Heart left ventricle (tissue), 13 donors: ENCODE data around the gene C1orf35.

Experiments used
- POLR2A ChIP-seq, 2 donors: fragments of 450-650 bp; IDR thresholded peaks; one replicate each; pipeline ENCODE4 v1.6.1; 2017; ENCODE audit warnings: antibody characterized with exemption in 2 of 2, mild to moderate bottlenecking in 2 of 2, moderate library complexity in 2 of 2
- TF ChIP-seq, protein P1 (sequence below), 12 donors: fragments of 200-600 bp; sonication (generic) in 4 of 12; IDR thresholded peaks; one replicate each; pipeline versions ENCODE4 v1.5.0 to v1.8.0; 2018 to 2022; ENCODE audit warnings: antibody characterized with exemption in 12 of 12, mild to moderate bottlenecking in 5 of 12
- donor health status: ischemic (EF 13 %, LVEDD 7.1; RV severe dilation, severe dysfunction).
- donor health status: DM: no; HTN: yes; CAD: no.
- donor health status: DM: no; HTN: no; CAD: no.
- donor health status: ischemic (EF 25% LVEDD 6.9; RV normal size, moderate dysfunction).
- donor health status: ischemic (EF 25% LVEDD 5.7; RV mildly dilated, moderate dysfunction).
- donor health status: ischemic (EF 35%, LVEDD 5.7; RV mildly dilated, moderate dysfunction).
- donor health status: nonischemic (EF 11% LVEDD 7.7; RV severe dilation, severe dysfunction).
- donor health status: DM: yes; HTN: yes; CAD: no.
- donor health status: PGD.
- donor health status: ischemic (EF 29% LVEDD 5.4; RV normal size, mild dysfunction).
- donor health status: nonischemic (EF 23%, LVEDD 6.1; RV moderate dilation, normal function).

GRCh38 chr1:228076796-228077430 lies 26.2 kb downstream of the C1orf35 start:
- TF ChIP-seq, protein P1, sequence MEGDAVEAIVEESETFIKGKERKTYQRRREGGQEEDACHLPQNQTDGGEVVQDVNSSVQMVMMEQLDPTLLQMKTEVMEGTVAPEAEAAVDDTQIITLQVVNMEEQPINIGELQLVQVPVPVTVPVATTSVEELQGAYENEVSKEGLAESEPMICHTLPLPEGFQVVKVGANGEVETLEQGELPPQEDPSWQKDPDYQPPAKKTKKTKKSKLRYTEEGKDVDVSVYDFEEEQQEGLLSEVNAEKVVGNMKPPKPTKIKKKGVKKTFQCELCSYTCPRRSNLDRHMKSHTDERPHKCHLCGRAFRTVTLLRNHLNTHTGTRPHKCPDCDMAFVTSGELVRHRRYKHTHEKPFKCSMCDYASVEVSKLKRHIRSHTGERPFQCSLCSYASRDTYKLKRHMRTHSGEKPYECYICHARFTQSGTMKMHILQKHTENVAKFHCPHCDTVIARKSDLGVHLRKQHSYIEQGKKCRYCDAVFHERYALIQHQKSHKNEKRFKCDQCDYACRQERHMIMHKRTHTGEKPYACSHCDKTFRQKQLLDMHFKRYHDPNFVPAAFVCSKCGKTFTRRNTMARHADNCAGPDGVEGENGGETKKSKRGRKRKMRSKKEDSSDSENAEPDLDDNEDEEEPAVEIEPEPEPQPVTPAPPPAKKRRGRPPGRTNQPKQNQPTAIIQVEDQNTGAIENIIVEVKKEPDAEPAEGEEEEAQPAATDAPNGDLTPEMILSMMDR (IDR thresholded peaks at IDR 0.05): no peak
- no peak for TF ChIP-seq POLR2A (IDR thresholded peaks at IDR 0.05)
